Fibroblast of skin of back (primary cell): ENCODE measurements around the gene SMG6.

Experiments
- DNase-seq: peaks from one replicate; pipeline ENCODE4 v3.0.0-alpha.2; 2013

The SMG6 gene

DNA sequence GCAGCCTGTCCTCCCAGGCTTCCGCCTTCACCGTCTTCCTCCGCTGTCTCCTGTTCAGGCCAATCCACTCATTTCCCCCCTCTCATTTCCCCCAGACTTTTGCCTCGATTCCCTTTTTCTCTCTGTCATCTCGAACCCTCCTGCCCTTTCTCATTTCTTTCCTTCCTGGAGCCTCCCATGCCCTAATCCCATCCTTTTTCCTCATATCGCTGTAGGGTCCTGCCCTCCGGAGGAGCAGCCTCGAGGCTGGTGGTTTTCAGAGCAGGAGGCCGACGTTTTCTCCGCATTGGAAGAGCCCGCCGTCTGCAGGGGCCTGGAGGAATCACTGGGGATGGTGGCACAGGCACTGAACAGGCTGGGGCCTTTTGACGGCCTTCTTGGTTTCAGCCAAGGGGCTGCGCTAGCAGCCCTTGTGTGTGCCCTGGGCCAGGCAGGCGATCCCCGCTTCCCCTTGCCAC, 261.2 kb downstream of the SMG6 start:
- DNase-seq, result peak; percentile 54

DNA sequence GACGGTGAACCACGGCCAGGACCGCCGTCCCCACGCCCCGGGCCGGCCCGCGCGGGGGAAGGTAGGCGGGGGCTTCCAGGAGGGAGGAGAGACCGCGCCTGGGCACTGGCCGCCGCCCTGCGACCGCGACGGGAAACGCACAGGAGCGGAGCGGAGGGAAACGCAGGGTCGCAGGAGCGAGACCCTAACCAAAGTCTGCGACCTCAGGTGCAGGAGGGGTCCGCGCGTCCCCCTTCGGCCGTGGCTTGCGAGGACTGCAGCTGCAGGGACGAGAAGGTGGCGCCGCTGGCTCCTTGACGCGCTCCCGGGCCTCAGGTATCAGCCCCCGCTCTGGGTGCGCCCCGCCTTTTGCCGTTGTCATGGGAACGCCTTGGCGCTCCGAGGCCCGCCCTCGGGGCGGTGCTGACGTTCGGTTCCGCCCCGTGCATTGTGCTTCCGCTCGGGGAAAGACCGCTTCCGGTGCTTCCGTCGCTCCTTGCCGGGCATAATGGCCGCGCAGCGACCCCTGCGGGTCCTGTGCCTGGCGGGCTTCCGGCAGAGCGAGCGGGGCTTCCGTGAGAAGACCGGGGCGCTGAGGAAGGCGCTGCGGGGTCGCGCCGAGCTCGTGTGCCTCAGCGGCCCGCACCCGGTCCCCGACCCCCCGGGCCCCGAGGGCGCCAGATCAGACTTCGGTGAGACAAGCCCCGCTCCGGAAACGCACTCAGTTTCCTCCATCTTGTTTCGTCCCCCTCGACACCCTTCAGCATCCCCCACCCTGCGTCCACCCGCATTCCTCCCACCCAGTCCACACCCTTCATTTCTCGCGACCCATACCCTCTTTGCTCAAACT, 261.8 kb downstream of the SMG6 start, which contains the start of gene OVCA2:
TSS of gene OVCA2 (plus strand) at position 462 of the 829 bp plus-strand sequence. CDS start at position 488, 26 bp downstream.
- peak; percentile 93 for DNase-seq

DNA sequence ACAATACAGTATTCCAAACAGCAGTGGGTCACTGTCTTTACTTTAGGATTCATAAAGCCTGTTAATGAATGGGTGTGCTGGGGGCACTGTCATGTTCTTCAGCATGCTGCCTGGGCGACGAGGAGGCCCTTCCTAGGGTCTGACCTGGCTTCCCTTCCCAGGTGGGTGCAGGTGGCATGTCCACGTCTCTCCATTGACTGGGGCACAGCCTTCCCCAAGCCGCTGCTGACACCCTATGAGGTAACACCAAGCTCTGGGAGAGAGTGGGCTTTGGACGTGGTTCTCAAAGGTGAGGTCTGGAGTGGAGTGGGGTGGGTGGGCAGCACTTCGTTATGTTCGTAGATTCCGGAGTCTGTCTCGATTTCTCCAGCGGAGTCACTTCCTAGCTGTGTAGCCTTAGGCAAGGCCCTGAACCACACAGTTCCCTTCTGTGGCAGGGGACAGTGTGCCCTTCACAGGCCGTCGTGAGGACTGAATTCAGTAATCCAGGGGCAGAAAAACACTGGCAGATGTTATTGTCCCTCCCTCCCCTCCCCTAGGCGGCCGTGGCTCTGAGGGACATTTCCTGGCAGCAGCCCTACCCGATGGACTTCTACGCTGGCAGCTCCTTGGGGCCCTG, 262.5 kb downstream of the SMG6 start:
- no peak for DNase-seq

DNA sequence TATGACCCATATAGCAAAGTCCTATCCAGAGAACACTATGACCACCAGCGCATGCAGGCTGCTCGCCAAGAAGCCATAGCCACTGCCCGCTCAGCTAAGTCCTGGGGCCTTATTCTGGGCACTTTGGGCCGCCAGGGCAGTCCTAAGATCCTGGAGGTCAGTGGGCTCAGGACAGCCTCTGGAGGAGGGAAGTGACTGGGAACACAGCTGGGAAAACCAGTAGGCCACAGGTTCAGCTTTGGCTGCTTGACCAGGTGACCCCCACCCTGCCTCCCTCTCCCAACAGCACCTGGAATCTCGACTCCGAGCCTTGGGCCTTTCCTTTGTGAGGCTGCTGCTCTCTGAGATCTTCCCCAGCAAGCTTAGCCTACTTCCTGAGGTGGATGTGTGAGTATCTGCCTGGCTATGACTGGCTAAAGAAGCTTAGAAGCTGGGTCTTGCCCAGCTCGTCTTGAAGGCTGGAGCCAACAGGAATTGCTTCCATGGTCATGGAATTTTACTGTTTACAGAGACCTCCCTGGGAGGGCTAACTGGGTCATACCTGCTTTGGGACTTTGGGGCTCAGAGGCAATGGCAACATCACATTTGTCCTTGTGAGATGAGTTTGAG, 263.3 kb downstream of the SMG6 start:
- DNase-seq, result no peak

DNA sequence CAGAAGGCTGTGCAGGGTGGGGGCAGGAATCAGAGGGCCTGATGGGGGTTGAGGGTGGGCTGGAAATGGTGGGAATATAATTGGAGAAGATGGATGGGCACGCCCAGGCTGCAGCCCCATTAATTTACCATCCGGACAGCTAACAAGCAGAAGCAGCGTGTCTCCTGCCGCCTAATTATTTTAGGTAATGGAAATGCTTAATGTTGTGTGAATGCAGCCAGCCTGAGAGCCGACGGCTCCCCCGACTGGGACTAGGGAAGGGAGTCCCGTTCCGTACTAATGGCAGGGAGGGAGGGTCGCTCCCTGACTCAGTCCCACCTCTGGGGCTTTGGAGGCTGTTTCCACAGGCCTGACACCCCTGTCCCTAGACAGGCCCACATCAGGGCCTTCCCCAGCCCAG, 266.4 kb downstream of the SMG6 start:
- no peak for DNase-seq

DNA sequence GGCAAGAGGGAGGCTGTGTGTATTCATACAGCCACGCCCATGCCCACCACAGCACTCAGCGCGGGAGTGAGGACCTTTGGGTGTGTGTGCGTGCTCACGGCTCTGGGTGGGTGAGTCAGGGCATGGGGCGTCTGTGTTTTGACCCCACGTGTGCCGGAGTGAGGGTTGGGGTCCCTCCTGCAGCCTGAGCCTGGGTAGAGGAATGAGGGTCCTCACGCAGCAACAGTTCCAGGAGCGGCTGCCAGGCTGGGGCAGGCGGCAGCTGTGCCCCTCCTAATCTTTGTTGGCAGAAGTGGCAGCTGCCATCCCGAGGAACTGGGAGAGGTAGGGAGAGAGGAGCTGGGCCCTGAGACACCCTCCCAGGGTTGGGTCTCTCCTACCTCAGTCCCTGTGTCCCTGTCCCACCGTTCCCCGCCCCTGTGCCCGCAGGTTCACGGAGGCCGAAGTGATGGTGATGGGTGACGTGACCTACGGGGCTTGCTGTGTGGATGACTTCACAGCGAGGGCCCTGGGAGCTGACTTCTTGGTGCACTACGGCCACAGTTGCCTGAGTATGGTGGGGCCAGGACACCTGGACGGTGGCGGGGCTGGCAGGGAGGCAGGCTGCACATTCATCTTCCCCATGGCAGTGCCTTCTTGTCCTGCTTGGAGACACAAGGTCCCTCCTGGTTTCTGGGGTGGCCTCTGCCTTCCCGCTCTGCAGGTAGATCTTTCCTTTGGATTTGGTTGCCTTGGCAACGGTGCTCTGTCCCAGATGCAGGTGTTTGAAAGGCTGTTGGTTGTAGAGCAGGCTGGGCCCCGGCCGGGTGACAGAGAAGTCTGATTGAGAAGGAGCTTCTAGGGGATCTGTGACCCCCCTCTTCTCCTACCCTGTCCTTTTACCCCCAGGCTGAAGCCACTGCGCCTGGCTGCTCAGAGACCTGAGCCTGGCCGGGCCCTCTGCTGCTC, 267.8 kb downstream of the SMG6 start:
- DNase-seq, result no peak

DNA sequence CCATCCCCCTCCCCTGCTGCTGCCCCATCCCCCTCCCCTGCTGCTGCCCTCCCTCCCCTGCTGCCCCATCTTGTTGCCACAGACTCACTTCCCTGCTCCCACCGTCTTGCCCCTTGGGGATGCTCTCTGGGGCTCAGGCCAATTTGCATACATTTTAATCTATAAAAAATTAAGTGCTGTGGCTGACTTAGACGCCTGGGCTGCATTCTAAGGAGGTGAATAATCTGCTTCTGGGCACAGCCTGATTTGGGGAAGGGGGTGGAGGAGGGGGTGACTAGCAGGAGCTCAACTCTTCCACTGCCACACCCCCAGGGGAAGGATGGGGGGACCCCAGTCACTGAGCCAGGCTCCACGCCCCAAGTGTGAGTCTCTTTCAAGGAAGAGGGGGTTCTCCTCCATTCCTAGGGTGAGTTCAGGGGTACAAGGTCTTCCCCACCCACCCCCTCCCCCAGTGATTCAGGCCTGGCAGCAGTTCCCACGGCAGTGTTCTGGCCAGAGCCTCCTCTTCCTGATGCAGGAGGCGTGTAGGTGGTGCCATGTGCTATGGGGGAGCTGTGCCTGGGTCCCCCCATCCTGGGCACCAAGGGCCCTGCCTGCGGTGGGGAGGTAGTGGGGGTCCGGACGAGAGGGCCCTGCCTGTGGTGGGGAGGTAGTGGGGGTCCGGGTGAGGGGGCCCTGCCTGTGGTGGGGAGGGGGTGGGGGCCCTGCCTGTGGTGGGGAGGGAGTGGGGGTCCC, 268.6 kb downstream of the SMG6 start:
- peak; percentile 91 for DNase-seq

DNA sequence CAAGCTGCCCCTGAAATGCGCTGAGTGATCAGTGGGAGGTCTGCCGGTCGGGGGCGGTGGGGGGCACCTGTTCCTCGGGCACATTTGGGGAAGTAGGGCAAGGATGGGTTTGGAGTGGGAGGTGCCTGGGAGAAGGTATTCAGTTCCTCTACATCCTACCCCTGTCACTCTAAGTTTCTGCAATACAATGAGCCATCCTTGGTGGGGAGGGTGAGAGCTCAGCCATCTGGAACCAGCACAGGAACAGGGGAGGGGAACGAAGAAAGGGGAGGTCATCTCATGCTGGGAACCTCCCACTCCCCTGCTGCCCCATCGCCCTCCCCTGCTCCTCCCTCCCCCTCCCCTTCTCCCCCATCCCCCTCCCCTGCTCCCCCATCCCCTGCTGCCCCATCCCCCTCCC, 269.4 kb downstream of the SMG6 start:
- peak; percentile 60 for DNase-seq

DNA sequence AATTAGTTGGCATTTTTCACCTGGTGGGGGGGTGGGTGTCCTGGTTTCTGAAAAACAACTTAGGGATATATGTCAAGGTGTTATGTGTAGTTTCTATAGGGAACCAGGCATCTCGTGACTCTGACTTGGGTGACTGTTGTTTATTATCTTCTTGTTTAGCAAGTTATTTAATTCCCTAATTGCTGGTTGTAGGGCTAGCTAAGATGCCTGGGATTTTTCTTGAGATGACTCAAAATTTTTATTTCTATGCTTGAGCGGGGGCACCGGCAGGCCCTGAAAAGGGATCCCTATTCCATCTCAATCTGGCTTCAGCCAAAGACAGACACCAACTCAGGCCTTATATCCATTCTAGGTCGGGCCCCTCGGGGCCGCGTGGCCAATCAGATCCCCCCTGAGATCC, 270.4 kb downstream of the SMG6 start:
- DNase-seq, result no peak

DNA sequence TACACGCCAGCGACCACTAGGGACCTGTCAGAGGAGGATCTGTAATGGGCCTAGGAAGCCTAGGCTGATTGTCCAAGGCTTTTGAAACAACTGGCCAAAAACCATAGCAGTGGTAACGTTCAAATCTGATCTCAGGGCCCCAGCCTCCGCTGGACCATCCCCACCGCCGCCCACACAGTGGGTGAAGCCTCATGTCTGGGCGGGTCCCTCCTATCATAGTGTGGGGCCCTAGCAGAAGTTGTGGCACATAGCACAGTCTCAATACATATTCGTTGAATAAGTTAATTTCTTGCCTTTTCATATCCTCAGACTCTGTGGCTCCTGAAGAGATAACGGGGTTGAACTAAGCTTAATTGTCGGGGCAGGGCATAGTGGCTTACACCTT, 272.8 kb downstream of the SMG6 start:
- no peak for DNase-seq

DNA sequence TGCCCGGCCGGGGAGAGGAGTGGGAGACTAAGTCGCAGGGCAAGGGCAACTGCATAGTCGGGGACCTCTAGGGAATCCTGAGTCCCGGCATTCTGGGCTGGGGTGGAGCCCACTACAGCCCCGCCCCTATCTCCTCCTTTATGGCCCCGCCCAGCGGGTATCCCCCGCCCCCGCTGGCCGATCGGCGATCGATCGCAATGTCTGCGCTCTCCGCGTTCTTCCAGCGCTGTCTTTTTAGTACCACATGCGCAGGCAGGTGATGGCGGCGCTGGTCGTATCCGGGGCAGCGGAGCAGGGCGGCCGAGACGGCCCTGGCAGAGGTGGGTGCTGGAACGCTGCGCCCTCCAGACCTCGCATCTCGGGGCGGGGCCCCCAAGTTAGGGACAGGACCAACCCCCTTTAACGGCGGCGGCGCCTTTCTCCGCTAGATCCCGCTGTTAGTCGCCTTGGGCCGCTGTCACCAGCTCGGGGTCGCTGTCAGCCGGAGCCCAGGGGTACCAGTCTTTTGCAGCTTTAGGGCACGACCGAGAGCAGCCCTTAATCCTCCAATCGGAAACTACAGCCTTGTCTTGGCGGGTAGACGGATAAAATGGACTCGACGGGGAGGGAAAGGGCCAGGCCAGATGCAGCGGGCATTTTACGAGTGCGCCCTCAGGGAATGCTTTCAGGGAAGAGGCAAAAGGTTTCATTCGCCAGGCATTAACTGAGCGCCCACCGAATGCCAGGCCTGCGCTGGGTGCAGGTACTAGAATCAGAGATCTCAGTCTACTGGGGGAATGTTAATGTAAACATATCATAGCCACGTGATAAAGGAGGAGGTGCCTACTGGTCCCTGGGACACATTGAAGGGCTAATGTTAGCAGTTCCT, 273.4 kb downstream of the SMG6 start, which contains the start of gene DPH1:
TSS of gene DPH1 (plus strand) at position 243 of the 868 bp plus-strand sequence. CDS start at position 260, 17 bp downstream.
- peak; percentile 93 for DNase-seq

DNA sequence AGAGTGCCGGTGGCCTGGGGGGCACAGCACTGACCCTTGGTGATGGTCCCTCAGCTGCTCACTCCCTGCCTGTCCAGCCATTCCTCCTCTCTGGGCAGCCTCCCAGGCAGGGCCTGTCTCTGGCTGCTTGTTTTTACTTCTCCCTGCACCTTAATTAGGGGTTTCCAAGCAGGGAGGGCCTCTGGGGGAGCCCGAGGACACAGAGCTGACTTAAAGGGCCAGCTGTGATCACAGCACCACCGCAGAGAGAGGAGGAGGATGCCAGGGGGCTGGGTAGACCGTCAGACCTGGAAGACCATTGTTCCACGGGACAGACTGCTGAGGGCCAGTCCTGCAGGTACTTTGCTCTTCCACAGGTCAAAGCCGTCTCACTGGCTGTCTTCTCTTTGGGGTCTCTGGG, 274.8 kb downstream of the SMG6 start:
- no peak for DNase-seq

DNA sequence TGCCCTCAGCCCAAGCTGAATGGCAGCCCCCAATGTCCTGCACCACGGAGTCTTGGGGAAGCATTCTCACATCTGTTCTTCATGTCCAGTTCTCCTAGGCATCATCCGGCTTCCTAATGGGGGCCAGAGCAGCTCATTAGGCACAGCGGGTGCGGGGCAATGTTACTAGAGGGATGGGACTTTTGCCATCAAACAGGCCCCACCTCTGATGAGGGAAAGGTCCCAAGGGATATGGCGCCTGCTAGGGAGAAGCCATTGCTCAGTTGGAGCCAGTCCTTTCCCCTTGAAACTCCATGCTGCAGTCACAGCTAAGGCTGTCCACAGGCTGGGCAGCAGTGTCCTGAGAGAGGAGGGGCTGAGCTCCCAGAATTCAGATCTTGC, 275.4 kb downstream of the SMG6 start:
- DNase-seq, result no peak

DNA sequence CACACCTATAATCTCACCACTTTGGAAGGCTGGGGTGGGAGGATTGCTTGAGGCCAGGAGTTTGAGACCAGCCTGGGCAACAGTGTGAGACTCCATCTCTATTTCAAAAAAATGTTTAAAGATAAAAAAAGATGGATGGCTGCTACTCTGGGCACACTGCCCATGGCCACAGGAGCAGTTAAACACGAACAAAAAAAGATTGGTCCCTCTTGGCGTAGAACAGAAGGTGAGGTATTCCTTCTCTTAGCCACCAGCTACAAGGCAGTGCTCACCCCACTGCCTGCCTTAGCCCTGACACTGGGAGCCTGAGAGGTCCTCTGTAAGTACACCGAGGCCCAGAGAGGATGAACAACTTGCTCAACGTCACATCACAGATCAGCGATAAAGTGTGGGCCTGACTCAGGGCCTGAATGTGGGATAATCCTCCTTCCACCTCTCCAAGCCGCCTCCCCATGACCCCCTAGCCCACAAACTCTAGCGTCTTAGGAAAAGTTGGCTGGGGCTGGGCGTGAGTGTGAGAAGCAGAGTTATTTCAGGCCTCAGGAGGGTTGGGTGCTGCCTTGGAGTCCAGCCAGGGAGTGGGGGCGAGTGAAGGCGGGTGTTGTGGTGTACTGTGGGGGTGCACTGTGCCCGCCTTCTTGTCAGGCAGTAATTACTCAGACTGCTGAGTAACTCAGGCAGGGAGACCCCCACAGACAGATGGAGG, 275.9 kb downstream of the SMG6 start:
- DNase-seq, result no peak

DNA sequence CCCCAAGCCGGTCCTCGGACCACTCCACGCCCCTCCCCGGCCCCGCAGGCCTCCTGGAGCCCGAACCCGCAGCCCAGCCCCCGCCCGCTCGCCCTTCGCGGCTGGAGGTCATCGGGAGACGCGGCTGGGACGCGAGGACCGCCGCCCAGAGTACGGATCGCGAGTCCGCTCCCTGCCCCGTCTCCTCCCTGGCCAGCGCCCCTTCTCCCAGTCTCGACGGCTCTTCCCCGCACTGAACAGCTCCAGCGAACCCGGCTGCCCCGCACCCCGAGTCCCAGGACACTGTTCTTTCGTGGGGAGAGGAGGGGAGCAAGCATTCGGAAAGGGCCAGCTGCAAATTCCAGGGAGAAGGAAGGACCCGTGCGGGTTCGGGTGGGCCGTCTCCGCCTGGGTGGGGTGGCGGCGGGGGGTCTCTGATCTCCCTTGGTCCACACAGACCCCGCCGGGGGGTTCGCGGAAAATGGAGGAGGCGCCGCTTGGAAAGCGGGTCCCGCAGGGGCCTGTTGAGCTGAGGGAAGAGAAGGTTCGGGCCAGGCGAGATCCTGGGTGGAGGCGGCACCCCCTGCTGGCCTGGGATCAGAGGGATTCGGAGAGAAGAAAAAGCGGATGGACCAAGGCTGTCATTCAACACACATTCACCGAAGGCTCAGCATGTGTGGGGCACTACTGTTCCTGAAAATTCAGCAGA, 277.8 kb downstream of the SMG6 start:
- peak; percentile 61 for DNase-seq

DNA sequence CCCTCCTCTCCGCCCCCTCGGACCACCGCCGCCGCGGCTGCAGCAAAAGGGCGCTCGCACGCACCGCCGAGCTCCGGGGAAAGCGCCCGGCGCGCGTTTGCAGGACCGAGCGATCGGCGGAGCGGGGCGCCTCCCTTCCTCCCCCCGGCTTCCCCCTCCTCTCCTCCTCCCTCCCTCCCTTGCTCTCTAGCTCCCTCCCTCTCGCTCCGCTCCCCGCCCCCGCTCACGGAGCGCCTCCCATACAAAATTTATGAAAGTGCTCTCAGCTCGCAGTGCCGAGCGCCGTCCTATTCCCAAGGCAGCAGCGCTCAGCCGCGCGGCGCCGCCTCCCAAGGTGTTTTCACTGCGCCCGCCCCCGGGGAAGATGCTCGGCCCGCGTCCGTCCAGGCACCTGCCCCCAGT, 278.4 kb downstream of the SMG6 start, which contains the start of gene RTN4RL1:
TSS of gene RTN4RL1 (minus strand) at position 115 of the 402 bp plus-strand sequence. CDS start 469 bp downstream, outside the sequence.
- DNase-seq, result peak; percentile 57

DNA sequence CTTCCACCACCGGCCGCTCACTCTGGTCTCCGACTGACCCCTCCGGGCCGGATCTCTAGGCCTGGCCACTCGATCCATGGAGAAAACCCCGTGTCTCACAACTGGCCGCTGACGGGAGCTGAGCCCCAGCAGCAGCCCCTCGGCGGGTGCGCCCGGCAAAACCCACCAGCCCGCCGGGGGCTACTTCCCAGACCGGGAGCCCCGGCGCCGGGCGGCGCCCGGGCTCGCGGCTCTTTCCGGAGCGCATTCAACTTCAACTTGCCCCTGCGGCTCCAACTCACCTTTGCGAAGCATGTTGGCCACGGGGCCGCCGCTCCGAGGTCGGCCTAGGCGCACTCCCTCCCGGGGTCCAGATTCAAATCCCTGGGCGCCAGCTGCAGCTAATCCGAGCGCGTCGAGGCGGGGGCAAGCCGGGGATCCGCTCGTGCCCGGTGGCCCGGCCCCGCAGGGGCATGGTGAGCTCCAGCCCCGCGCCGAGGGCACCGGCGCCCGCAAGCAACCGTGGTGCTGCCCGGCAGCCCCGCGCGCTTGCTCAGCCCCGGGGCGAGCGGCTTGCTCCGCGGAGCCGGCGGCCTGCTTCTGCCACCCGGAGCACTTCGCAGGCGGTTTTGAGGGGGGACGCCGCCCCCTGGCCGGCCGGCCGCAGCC, 278.9 kb downstream of the SMG6 start:
- no peak for DNase-seq
